Measurements from ENCODE around the gene UBA7.
"Not testable (repeated sequence)": the region's sequence is repeated elsewhere in the genome, so short reads cannot be mapped to it uniquely, and the experiment has no call there.

The UBA7 gene

GRCh38 chr3:49785565-49786356, 28.0 kb downstream of the UBA7 start:
- DNase-seq (ENCODE audit: low read depth in 2 of 2), result no peak

GRCh38 chr3:49782277-49782676, 31.5 kb downstream of the UBA7 start:
- not testable (repeated sequence) for DNase-seq (ENCODE audit: low read depth in 2 of 2)

DNA sequence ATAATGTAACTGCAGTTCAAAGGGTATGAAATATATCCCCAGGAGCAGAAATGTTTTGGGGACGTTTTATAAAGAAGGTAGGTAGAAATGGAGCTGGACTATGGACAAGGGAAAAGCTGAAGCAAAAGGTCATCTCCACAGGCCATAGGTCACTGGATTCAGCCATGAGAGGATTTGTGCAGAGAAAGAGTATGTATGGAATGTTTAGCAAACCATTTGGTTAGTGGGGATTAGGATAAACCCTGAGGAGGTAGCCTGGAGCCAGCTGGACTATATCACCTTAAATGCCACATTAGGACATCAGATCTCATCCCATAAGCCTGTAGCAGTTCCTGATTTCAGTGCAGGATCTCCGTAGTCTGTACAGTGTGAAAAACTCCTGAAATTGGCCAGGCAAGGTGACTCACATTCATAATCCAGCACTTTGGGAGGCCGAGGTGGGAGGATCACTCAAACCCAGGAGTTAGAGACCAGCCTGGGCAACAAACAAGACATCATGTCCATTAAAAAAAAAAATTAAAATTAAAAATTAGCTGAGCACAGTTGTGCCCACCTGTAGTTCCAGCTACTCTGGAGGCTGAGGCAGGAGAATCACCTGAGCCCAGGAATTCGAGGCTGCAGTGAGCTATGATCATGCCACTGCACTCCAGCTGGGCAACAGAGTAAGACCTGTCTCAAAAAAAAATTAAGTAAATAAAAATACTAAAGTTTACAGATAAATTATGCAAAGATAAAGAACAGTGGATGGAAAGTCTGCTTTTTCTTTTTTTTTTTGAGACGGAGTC, 32.1 kb downstream of the UBA7 start:
- DNase-seq (ENCODE audit: low read depth in 2 of 2), result no peak

- DNase-seq (ENCODE audit: low read depth in 2 of 2), result not testable (repeated sequence)
These were observed 32.8 kb downstream of the UBA7 start for GRCh38 chr3:49780975-49781365.

DNA sequence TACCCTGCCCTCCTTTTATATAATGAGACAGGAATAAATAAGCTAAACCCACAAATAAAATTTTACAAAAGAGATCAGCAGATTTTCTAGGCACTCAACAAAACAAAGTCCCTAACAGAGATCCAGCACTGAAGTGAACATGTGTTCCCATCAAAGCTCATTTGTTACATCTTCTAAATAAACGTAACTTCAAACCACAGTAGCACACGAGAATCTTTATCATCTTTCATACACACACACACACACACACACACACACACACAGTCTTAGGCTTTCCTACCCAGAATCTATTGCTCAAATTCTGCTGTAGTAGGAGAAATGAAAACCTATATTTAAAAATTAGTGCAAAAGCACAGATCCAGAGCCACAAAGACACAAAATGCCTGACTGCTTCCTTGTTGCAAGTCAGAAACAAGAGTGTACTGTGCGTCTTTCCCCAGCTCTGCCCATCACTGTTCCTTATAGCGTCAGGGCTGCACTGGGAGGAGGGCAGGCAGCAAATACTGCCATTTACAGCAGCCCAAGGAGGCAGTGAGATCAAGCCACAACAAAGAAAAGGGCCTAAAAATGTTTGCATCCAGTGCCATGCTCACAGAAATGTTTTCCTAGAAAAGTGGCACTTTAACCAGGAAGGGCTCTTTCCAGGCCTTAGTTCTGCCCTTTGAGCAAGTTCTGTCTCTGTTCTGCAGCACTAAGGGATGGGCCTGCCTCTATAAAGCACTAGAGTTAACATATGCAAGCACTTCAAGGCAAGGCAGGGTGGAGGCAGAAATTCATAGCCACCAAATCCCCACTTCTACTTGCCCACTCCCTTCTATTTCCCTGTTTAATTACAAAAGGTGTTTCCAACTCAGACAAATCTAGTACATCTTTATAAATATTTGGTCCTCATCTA, 33.4 kb downstream of the UBA7 start:
- DNase-seq (ENCODE audit: low read depth in 2 of 2), result no peak

GRCh38 chr3:49779358-49780079, 34.2 kb downstream of the UBA7 start:
- DNase-seq (ENCODE audit: low read depth in 2 of 2), result no peak

GRCh38 chr3:49776101-49776500, 37.7 kb downstream of the UBA7 start:
- DNase-seq (ENCODE audit: low read depth in 2 of 2), result not testable (repeated sequence)

DNA sequence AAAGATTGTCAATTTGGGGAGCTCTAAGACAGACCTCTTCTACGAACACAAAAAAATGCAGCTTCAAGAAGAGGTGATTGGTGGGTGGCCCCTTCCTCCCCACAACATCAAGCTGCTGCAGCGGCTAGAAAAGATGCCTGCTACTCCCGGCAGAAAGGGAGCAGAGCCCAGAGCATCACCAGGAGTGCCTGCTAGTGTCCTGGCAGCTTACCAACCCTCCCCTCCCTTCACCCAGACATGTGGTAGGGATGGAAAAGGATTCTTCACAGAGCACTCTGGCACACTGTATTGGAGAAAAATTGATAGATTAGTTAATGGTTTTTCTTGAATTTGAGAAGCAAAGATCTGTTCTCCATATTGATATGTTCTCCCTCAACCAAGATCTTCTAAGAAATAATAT, 38.2 kb downstream of the UBA7 start:
- no peak for DNase-seq (ENCODE audit: low read depth in 2 of 2)

DNA sequence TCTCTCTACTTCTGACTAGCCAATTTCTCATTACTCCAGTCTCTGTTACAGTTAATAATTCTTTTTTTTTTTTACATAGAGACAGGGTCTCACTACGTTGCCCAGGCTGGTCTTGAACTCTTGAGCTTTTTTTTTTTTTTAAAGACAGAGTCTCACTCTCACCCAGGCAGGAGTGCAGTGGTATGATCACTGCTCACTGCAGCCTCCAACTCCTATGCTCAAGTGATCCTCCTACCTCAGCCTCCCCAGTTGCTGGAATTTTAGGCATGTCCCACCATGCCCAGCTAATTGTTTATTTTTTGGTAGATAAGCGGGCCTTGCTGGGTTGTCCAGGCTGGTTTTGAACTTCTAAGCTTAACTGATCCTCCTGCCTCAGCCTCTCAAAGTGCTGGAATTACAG, 41.0 kb downstream of the UBA7 start:
- no peak for DNase-seq (ENCODE audit: low read depth in 2 of 2)

DNA sequence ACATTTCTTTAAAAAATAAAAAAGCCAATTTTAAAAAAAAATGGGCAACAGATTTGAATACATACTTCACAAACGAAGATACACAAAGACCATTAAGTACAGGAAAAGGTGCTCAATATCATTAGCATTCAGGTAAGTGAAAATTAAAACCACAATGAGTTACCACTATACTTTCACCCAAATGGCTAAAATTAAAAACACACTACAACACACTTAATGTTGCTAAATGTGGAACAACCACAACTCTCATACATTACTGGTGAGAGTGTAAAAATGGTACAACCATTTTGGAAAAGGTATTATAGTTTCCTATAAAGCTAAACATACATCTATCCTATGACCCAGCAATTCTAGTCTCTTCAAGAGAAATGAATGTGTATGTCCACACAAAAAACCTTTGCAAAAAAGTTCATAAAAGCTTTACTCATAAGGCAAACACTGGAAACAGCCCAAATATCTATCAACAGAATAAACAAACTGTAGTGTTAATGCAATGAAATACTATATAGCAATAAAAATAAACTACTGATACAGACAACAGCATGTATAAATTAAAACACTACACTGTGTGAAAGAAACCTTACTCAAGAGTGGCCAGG, 42.3 kb downstream of the UBA7 start:
- no peak for DNase-seq (ENCODE audit: low read depth in 2 of 2)

GRCh38 chr3:49769926-49770325, 43.8 kb downstream of the UBA7 start:
- DNase-seq (ENCODE audit: low read depth in 2 of 2), result no peak

GRCh38 chr3:49769286-49769915, 44.4 kb downstream of the UBA7 start:
- no peak for DNase-seq (ENCODE audit: low read depth in 2 of 2)

DNA sequence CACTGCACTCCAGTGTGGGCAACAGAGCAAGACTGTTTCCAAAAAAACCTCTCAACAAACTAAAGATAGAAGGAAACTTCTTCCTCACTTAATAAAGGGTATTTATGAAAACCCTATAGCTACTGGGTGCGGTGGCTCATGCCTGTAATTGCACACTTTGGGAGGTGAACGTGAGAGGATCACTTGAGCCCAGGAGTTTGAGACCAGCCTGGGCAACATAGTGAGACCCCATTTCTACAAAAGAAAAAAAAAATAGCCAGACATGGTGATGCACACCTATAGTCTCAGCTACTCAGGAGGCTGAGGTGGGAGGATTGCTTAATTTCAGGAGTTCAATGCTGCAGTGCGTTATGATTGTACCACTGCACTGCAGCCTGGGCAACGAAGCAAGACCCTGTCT, 49.8 kb downstream of the UBA7 start:
- DNase-seq (ENCODE audit: low read depth in 2 of 2), result no peak

GRCh38 chr3:49761661-49762060, 52.1 kb downstream of the UBA7 start:
- no peak for DNase-seq (ENCODE audit: low read depth in 2 of 2)

- DNase-seq (ENCODE audit: low read depth in 2 of 2), result no peak
These were observed 54.5 kb downstream of the UBA7 start for GRCh38 chr3:49759226-49759625.

DNA sequence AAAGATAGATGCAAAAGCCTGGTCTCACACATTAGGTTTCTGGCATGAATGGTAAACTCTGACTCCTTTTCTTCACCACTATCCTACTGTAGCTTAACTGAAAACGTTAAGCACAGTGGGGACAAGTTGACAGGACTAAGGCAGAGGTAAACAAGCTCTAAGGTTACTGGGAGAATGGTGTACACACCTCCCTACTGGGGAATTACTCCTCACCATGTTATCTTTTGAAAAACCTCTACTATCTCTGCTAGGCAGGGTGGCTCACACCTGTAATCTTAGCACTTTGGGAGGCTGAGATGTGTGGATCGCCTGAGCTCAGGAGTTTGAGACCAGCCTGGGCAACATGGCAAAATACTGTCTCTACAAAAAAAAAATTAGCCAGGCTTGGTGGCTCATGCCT, 56.6 kb downstream of the UBA7 start:
- DNase-seq (ENCODE audit: low read depth in 2 of 2), result no peak

DNA sequence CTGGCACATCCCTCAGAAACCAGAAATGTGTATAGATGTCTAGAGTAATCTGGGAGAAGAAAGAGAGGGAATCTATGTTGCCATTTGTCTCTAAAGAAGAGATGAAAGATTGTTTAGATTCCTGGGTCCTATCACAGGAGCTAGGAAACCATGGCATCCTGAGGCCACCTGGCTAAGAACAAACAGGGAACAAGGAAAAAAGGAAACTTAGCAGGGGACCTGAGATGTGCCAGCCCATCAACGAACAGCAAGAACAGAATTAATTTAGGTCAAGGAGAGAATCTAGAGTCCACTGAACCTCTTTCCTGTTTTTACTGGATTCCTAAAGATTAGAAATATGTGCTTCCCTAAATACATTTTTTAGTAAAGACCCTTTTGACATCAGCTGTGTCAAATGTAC, 57.7 kb downstream of the UBA7 start:
- DNase-seq (ENCODE audit: low read depth in 2 of 2), result no peak

Data from fibroblast of skin of left biceps (primary cell).